ENCODE measurements around the gene RNF180.
"Not testable (repeated sequence)": the region's sequence is repeated elsewhere in the genome, so short reads cannot be mapped to it uniquely, and the experiment has no call there.

RNF180 gene

DNA sequence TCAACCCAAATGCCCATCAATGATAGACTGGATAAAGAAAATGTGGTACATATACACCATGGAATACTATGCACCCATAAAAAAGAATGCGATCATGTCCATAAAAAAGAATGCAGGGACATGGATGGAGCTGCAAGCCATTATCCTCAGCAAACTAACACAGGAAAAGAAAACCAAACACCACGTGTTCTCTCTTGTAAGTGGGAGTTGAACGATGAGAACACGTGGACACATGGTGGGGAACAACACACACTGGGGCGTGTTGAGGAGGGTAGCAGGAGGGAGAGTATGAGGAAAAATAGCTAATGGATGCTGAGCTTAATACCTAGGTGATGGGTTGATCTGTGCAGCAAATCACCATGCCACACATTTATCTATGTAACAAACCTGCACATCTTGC, 233.1 kb downstream of the RNF180 start:
- not testable (repeated sequence) for DNase-seq

GRCh38 chr5:64407103-64407825, 241.6 kb downstream of the RNF180 start:
- DNase-seq = not testable (repeated sequence)

- no peak for DNase-seq
These were observed 251.7 kb downstream of the RNF180 start for GRCh38 chr5:64417390-64417789.

GRCh38 chr5:64418013-64418412, 252.4 kb downstream of the RNF180 start:
- no peak for DNase-seq
